HG03159 (cell line): ENCODE measurements around the gene DMGDH.
"Not testable (repeated sequence)": the region's sequence is repeated elsewhere in the genome, so short reads cannot be mapped to it uniquely, and the experiment has no call there.

ENCODE experiments used
- ATAC-seq: cut with Tn5 transposase; IDR thresholded peaks from one replicate; pipeline ENCODE4 v1.9.1; 2021; ENCODE audit warnings: mild to moderate bottlenecking, moderate library complexity; ENCODE audit not compliant: unreplicated experiment

The DMGDH gene

GRCh38 chr5:79020861-79021561 lies 48.5 kb downstream of the DMGDH start:
- no peak for ATAC-seq

- ATAC-seq, result no peak
Measured at GRCh38 chr5:79014631-79015030, 54.8 kb downstream of the DMGDH start.

GRCh38 chr5:79011869-79012268 lies 57.6 kb downstream of the DMGDH start:
- ATAC-seq, result no peak

- ATAC-seq, result no peak
Measured at GRCh38 chr5:79011219-79011836, 58.1 kb downstream of the DMGDH start.

- no peak for ATAC-seq
Measured at GRCh38 chr5:79008362-79008761, 61.1 kb downstream of the DMGDH start.

- ATAC-seq, result no peak
Measured at GRCh38 chr5:79007872-79008271, 61.6 kb downstream of the DMGDH start.

- no peak for ATAC-seq
Measured at GRCh38 chr5:79005936-79006631, 63.4 kb downstream of the DMGDH start.

- ATAC-seq, result no peak
Measured at GRCh38 chr5:79005151-79005550, 64.3 kb downstream of the DMGDH start.

- no peak for ATAC-seq
Measured at GRCh38 chr5:79002374-79002773, 67.1 kb downstream of the DMGDH start.

GRCh38 chr5:79001471-79001870 lies 68.0 kb downstream of the DMGDH start:
- no peak for ATAC-seq

- ATAC-seq, result no peak
Measured at GRCh38 chr5:78997090-78997489, 72.4 kb downstream of the DMGDH start.

- ATAC-seq, result no peak
Measured at GRCh38 chr5:78995521-78996007, 73.9 kb downstream of the DMGDH start.

- ATAC-seq, result no peak
Measured at GRCh38 chr5:78993165-78993564, 76.3 kb downstream of the DMGDH start.

- ATAC-seq, result no peak
Measured at GRCh38 chr5:78992146-78992545, 77.3 kb downstream of the DMGDH start.

- ATAC-seq, result no peak
Measured at GRCh38 chr5:78989080-78989479, 80.4 kb downstream of the DMGDH start.

GRCh38 chr5:78985725-78986223 lies 83.7 kb downstream of the DMGDH start:
- peak; percentile 65 for ATAC-seq

- peak; percentile 42 for ATAC-seq
Measured at GRCh38 chr5:78985116-78985724, 84.3 kb downstream of the DMGDH start, which contains the start of gene ARSB. TSS of gene ARSB (minus strand) at chr5:78985310. CDS start at chr5:78985248, 62 bp downstream.

- ATAC-seq, result peak; percentile 47
Measured at GRCh38 chr5:78984439-78985115, 84.9 kb downstream of the DMGDH start.

GRCh38 chr5:78983601-78984438 lies 85.7 kb downstream of the DMGDH start:
- ATAC-seq, result no peak

GRCh38 chr5:78983194-78983593 lies 86.3 kb downstream of the DMGDH start:
- not testable (repeated sequence) for ATAC-seq
